LNCAP (cell line): ENCODE results near the gene CDH4.

ENCODE experiments used
- CTCF ChIP-seq: fragments of 450-650 bp; IDR thresholded peaks from 2 replicates; pipeline ENCODE4 v1.5.1; 2017; ENCODE audit warnings: mild to moderate bottlenecking

The CDH4 gene

GRCh38 chr20:61285691-61286090, 33.6 kb downstream of the CDH4 start:
- no peak for TF ChIP-seq CTCF

DNA sequence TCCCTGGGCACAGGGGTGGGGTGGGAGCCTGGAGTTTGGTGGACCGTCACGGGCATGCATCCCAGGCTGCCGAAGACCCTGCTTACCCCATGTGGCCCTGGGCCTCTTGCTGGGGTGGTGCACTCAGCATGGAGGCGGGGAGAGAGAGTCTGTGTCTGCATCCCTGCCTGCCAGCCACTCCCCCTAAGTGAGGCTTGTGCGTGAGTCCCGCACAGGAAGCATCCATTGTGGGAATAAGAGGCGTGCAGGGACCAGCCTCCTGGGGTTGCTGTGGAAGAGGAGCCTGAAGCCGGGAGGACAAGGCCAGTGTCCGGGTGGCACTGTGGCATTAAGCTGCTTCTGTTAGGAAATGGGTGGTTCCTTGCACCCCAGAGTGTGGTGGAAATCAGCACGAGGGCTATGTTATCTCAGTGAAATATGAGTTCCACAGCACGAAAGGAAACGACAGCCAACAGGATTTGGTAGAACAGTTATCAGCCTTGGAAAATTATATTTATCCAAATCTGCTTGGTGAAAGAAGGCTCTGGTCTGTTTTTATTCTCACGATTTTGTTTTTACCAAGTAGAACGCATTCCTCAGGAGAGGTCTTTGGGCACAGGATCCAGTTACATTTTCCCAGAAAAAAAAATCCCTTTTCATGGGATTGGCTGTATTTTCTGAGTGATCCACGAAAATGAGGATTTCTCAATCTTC, 35.7 kb downstream of the CDH4 start:
- no peak for TF ChIP-seq CTCF

DNA sequence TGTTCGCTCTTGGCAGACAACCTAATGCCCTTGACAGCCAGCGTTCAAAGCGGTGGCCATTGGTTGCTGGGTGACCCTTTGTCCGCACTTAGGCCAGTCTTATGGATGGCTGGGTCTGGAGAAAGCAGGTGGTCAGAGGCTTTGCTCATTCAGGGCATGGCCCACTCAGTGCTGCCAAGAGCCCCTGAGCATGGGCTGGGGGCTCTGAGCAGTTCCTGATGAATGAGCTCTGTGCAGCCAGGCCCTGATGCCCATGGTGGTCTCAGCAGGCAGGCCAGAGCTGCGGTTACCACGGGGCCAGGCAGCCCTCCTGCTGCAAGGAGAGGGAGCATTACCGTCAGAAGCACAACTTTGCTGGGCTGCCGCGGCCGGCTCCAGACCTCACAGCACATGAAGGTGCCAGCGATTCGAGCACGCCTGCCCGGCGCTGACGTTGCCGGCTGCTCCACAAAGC, 36.3 kb downstream of the CDH4 start:
- no peak for TF ChIP-seq CTCF

- no peak for TF ChIP-seq CTCF
These were observed 37.1 kb downstream of the CDH4 start for GRCh38 chr20:61289166-61289565.

- no peak for TF ChIP-seq CTCF
These were observed 38.7 kb downstream of the CDH4 start for GRCh38 chr20:61290721-61291120.

GRCh38 chr20:61291166-61291829, 39.2 kb downstream of the CDH4 start:
- no peak for TF ChIP-seq CTCF

- TF ChIP-seq CTCF: no peak
These were observed 40.3 kb downstream of the CDH4 start for GRCh38 chr20:61292391-61292790.
